HL-60 (cell line): ENCODE results near the gene ADM.
"Not testable (repeated sequence)": the region's sequence is repeated elsewhere in the genome, so short reads cannot be mapped to it uniquely, and the experiment has no call there.

Source experiments
- DNase-seq, 2 experiments: peaks; one replicate each; pipeline ENCODE4 v3.0.0-alpha.2; 2010 to 2020; ENCODE audit warnings: low read depth in 1 of 2, low spot score in 1 of 2
- H3K27ac ChIP-seq: fragments of 250-450 bp; sonication (Bioruptor Pico); replicated peaks from 2 replicates; pipeline ENCODE4 v1.5.1; 2020; ENCODE audit warnings: mild to moderate bottlenecking, moderate library complexity
- H3K27me3 ChIP-seq: fragments of 250-450 bp; sonication (Bioruptor Pico); 2 replicates; pipeline ENCODE4 v1.5.1; 2021; ENCODE audit warnings: mild to moderate bottlenecking, moderate library complexity; ENCODE audit not compliant: insufficient read depth, poor library complexity, severe bottlenecking
- H3K4me3 ChIP-seq: replicated peaks from 2 replicates; pipeline ENCODE4 v1.5.1; 2011; ENCODE audit warnings: mild to moderate bottlenecking, control low read depth, low read length; ENCODE audit not compliant: insufficient read depth
- GABPA ChIP-seq: IDR thresholded peaks from 2 replicates; pipeline ENCODE4 v1.6.1; 2012; ENCODE audit warnings: low read depth
- POLR2AphosphoS5 ChIP-seq: IDR thresholded peaks from 2 replicates; pipeline ENCODE4 v1.6.1; 2012; ENCODE audit warnings: low read depth
- SPI1 ChIP-seq: IDR thresholded peaks from 2 replicates; pipeline ENCODE4 v1.6.1; 2012; ENCODE audit warnings: low read depth, mild to moderate bottlenecking, borderline replicate concordance
- TF ChIP-seq, protein P1 (sequence below): IDR thresholded peaks from 2 replicates; pipeline ENCODE4 v1.6.1; 2012; ENCODE audit warnings: low read depth; ENCODE audit not compliant: insufficient replicate concordance
- TF ChIP-seq, protein P2 (sequence below): IDR thresholded peaks from one replicate; pipeline ENCODE4 v1.5.1; 2011; ENCODE audit warnings: low read length, control low read depth, inconsistent platforms; ENCODE audit not compliant: insufficient read depth

Gene ADM

DNA sequence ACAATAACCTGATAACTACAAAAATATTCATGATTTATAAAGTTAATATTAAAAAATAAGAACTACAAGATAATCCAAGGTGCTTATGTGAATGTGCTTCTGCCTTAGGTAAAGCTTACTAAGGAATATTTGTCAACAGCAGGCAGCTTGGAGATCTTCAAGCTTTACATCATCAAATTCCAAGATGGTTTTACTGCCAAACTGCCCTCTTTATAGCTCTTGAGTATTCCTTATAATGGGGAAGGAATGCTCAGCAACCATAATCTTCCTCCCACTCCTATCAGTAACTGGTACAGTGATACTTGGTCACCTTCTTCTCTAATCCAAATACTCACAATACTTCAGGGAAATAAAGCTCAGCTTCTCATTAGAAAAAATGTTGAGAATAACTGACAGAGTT, 40.9 kb upstream of the ADM start:
- no peak for TF ChIP-seq SPI1
- TF ChIP-seq GABPA, result no peak
- TF ChIP-seq, protein P1, sequence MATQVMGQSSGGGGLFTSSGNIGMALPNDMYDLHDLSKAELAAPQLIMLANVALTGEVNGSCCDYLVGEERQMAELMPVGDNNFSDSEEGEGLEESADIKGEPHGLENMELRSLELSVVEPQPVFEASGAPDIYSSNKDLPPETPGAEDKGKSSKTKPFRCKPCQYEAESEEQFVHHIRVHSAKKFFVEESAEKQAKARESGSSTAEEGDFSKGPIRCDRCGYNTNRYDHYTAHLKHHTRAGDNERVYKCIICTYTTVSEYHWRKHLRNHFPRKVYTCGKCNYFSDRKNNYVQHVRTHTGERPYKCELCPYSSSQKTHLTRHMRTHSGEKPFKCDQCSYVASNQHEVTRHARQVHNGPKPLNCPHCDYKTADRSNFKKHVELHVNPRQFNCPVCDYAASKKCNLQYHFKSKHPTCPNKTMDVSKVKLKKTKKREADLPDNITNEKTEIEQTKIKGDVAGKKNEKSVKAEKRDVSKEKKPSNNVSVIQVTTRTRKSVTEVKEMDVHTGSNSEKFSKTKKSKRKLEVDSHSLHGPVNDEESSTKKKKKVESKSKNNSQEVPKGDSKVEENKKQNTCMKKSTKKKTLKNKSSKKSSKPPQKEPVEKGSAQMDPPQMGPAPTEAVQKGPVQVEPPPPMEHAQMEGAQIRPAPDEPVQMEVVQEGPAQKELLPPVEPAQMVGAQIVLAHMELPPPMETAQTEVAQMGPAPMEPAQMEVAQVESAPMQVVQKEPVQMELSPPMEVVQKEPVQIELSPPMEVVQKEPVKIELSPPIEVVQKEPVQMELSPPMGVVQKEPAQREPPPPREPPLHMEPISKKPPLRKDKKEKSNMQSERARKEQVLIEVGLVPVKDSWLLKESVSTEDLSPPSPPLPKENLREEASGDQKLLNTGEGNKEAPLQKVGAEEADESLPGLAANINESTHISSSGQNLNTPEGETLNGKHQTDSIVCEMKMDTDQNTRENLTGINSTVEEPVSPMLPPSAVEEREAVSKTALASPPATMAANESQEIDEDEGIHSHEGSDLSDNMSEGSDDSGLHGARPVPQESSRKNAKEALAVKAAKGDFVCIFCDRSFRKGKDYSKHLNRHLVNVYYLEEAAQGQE, result no peak
- Histone ChIP-seq H3K27ac (no peak overlapping the region), H3K4me3 (no peak overlapping the region), H3K27me3 (no peaks in the 10 kb centered on the region)
- DNase-seq, result no peak

DNA sequence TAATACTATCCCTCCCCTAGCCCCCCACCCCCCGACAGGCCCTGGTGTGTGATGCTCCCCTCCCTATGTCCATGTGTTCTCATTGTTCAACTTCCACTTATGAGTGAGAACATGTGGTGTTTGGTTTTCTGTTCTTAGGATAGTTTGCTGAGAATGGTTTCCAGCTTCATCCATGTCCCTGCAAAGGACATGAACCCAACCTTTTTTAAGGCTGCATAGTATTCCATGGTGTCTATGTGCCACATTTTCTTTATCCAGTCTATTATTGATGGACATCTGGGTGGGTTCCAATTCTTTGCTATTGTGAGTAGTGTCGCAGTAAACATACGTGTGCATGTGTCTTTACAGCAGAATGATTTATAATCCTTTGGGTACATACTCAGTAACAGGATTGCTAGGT, 40.2 kb upstream of the ADM start:
- not testable (repeated sequence) for H3K27me3 ChIP-seq, H3K27ac ChIP-seq, DNase-seq, H3K4me3 ChIP-seq

DNA sequence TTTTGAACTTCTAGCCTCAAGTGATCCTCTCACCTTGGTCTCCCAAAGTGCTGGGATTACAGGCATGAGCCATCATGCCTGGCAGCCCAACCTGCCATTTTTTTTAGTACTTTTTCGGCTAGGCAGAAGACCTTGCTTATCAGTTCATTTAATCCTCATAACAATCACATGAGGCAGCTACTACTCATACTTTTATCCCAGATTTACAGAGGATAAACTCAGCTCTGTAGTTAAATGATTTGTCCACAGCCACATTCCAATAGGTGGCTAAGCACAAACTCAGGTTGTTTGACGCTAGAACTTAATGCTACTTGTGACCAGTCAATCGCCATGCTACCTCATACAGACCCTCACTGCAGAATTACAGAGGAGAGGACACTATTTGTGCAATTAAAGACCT, 38.9 kb upstream of the ADM start:
- DNase-seq, result no peak
- H3K27me3 ChIP-seq, result no peaks in the 10 kb centered on the region
- H3K27ac ChIP-seq, result no peak overlapping the region
- TF ChIP-seq, protein P1, result no peak
- no peak for TF ChIP-seq GABPA
- no peak for TF ChIP-seq SPI1
- TF ChIP-seq, protein P2, sequence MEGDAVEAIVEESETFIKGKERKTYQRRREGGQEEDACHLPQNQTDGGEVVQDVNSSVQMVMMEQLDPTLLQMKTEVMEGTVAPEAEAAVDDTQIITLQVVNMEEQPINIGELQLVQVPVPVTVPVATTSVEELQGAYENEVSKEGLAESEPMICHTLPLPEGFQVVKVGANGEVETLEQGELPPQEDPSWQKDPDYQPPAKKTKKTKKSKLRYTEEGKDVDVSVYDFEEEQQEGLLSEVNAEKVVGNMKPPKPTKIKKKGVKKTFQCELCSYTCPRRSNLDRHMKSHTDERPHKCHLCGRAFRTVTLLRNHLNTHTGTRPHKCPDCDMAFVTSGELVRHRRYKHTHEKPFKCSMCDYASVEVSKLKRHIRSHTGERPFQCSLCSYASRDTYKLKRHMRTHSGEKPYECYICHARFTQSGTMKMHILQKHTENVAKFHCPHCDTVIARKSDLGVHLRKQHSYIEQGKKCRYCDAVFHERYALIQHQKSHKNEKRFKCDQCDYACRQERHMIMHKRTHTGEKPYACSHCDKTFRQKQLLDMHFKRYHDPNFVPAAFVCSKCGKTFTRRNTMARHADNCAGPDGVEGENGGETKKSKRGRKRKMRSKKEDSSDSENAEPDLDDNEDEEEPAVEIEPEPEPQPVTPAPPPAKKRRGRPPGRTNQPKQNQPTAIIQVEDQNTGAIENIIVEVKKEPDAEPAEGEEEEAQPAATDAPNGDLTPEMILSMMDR, result no peak
- no peak for TF ChIP-seq POLR2AphosphoS5
- no peak overlapping the region for H3K4me3 ChIP-seq

DNA sequence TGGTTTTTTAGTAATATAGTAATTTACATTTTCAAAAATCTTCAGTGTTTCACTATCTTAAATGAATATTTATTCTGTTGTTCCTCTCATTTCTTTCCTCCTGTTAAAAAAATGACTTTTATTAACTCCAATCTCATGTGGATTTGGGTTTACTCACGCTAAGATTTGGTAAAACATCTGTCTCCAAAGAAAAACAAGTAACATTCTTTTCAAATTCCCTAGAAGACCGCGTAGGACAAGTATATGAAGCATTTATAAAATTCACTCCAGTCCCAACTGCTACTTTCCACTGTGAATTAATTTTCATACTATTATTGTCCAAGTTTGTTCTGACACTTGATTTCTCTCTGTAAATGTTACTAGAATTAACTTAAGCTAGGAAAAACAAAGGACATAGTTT, 37.1 kb upstream of the ADM start:
- TF ChIP-seq, protein P2, result no peak
- TF ChIP-seq GABPA (no peak), POLR2AphosphoS5 (no peak)
- Histone ChIP-seq H3K27ac (no peak overlapping the region), H3K4me3 (no peak overlapping the region), H3K27me3 (no peaks in the 10 kb centered on the region)
- DNase-seq, result no peak

DNA sequence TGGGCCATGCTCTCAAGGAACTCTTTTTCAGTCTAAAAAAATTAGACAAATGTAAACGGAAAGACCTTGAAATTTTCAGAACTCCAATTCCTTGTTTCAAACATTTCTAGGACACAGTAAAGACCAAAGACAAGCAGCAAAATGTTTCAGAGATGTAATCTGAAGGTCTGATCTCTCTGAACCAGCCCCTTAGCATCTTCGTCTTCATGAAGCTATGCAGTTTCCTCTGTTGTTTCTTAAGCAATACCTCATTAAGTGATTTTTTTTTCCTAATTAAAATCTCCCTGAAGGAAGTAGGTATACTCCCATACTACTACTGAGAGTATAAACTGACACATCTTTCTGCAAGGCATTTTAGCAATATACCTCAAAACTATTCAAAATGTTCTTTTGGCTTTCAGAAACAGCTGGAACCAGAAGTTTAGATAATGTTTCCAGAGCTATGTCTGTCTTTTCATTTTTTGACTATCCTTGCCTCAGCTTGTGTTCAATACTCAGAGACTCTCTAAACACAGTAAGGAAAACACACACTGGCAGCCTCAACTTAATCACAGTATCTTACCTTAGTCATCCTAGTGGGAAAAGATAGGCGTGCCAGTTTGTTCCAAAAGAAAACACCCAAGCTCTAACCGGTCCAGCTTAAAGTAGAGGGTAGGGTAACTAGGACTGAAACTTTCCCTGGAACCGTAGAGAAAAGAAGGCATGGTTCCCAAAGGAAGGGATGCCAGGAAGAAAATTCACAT, 36.0 kb upstream of the ADM start:
- no peak for DNase-seq
- H3K27me3 ChIP-seq, result no peaks in the 10 kb centered on the region
- H3K27ac ChIP-seq, result no peak overlapping the region
- no peak overlapping the region for H3K4me3 ChIP-seq
- TF ChIP-seq, protein P2, result no peak
- TF ChIP-seq, protein P1, result no peak
- no peak for TF ChIP-seq SPI1
- TF ChIP-seq GABPA, result no peak
- TF ChIP-seq POLR2AphosphoS5, result no peak
